ENCODE results near the gene PIEZO2. TPM values are rescaled to one million over a fixed set of nuclear protein-coding genes. Genes with fewer than 3 reads are reported as not detected.

The PIEZO2 gene
- total RNA-seq, 1 donor from 2014 or later: 5.3 TPM

DNA sequence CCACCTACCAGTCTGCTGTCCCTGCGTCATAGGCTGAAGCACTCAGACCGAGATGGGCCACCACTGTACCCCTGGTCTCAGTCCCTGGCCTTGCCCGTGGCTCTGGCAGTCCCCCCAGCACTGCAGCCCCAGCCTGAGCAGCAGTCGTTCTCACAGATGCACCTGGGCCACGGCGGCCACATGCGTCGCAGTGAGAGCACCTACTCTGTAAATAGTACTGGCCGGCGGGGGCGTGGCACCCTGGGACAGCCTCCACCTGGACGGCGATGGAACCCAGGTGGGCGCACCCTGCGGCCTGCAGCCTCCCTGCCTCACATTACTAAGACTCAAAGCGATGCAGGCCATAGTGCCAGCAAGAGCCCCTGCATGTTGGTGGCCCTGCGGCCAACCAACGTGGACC, 424.7 kb downstream of the PIEZO2 start:
- H3K9me3 ChIP-seq (ENCODE audit: insufficient read depth, low read depth, low read length): no peaks in the 10 kb centered on the region
- H3K4me1 ChIP-seq (ENCODE audit: insufficient read depth, low read length): no peaks in the 10 kb centered on the region
- no peak overlapping the region for H3K27ac ChIP-seq (ENCODE audit: low read depth, low read length)
- H3K36me3 ChIP-seq (ENCODE audit: insufficient read depth, low read length): no peaks in the 10 kb centered on the region
- H3K79me2 ChIP-seq (ENCODE audit: insufficient read depth, low read length): no peaks in the 10 kb centered on the region
- no peak overlapping the region for H3K9ac ChIP-seq (ENCODE audit: low read length)
- peaks cover 6% of the 10 kb centered on the region for H3K27me3 Mint-ChIP-seq (ENCODE audit: low read depth, unreplicated experiment)
- peaks cover 5% of the 10 kb centered on the region for H3K36me3 Mint-ChIP-seq (ENCODE audit: low read depth, unreplicated experiment)
- no peaks in the 10 kb centered on the region for H4K20me1 ChIP-seq (ENCODE audit: insufficient read depth, low read length)
- peaks cover 6% of the 10 kb centered on the region for H3K9me3 Mint-ChIP-seq (ENCODE audit: unreplicated experiment)
- FAIRE-seq (no peak), DNase-seq (ENCODE audit: low read depth) (no peak)
- H3K4me2 ChIP-seq (ENCODE audit: low read length): no peak overlapping the region
- H3K27ac Mint-ChIP-seq (ENCODE audit: unreplicated experiment): no peak overlapping the region
- H3K4me1 Mint-ChIP-seq (ENCODE audit: low read depth, unreplicated experiment): no peaks in the 10 kb centered on the region
- no peak overlapping the region for H3K4me3 Mint-ChIP-seq (ENCODE audit: unreplicated experiment)
- H3K4me3 ChIP-seq (ENCODE audit: insufficient read depth, low read depth, low read length): no peak overlapping the region
- no peak for TF ChIP-seq EZH2 (IDR thresholded peaks at IDR 0.05; ENCODE audit: insufficient read depth, low read length)
- TF ChIP-seq, protein P1, sequence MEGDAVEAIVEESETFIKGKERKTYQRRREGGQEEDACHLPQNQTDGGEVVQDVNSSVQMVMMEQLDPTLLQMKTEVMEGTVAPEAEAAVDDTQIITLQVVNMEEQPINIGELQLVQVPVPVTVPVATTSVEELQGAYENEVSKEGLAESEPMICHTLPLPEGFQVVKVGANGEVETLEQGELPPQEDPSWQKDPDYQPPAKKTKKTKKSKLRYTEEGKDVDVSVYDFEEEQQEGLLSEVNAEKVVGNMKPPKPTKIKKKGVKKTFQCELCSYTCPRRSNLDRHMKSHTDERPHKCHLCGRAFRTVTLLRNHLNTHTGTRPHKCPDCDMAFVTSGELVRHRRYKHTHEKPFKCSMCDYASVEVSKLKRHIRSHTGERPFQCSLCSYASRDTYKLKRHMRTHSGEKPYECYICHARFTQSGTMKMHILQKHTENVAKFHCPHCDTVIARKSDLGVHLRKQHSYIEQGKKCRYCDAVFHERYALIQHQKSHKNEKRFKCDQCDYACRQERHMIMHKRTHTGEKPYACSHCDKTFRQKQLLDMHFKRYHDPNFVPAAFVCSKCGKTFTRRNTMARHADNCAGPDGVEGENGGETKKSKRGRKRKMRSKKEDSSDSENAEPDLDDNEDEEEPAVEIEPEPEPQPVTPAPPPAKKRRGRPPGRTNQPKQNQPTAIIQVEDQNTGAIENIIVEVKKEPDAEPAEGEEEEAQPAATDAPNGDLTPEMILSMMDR (IDR thresholded peaks at IDR 0.05; ENCODE audit: insufficient read depth, low read depth, low read length): no peak
- no peaks in the 10 kb centered on the region for H3K27me3 ChIP-seq (ENCODE audit: insufficient read depth, low read length)
- H2AFZ ChIP-seq (ENCODE audit: low read depth, low read length): no peak overlapping the region

- Histone ChIP-seq H3K27ac (ENCODE audit: low read depth, low read length) (no peak overlapping the region), H3K79me2 (ENCODE audit: insufficient read depth, low read length) (no peaks in the 10 kb centered on the region), H3K4me1 (ENCODE audit: insufficient read depth, low read length) (no peaks in the 10 kb centered on the region), H3K9ac (ENCODE audit: low read length) (no peak overlapping the region), H2AFZ (ENCODE audit: low read depth, low read length) (no peak overlapping the region), H3K36me3 (ENCODE audit: insufficient read depth, low read length) (no peaks in the 10 kb centered on the region), H3K27me3 (ENCODE audit: insufficient read depth, low read length) (no peaks in the 10 kb centered on the region), H3K4me2 (ENCODE audit: low read length) (no peak overlapping the region), H4K20me1 (ENCODE audit: insufficient read depth, low read length) (no peaks in the 10 kb centered on the region), H3K9me3 (ENCODE audit: insufficient read depth, low read depth, low read length) (no peaks in the 10 kb centered on the region), H3K4me3 (ENCODE audit: insufficient read depth, low read depth, low read length) (no peak overlapping the region)
- Mint-ChIP-seq H3K9me3 (ENCODE audit: unreplicated experiment) (peaks cover 6% of the 10 kb centered on the region), H3K4me1 (ENCODE audit: low read depth, unreplicated experiment) (no peaks in the 10 kb centered on the region), H3K4me3 (ENCODE audit: unreplicated experiment) (peak overlapping the region; percentile 65), H3K27me3 (ENCODE audit: low read depth, unreplicated experiment) (peaks cover 6% of the 10 kb centered on the region), H3K27ac (ENCODE audit: unreplicated experiment) (no peak overlapping the region), H3K36me3 (ENCODE audit: low read depth, unreplicated experiment) (peaks cover 5% of the 10 kb centered on the region)
- DNase-seq (ENCODE audit: low read depth) (no peak), FAIRE-seq (no peak)
- TF ChIP-seq EZH2 (IDR thresholded peaks at IDR 0.05; ENCODE audit: insufficient read depth, low read length): no peak
- TF ChIP-seq, protein P1 (IDR thresholded peaks at IDR 0.05; ENCODE audit: insufficient read depth, low read depth, low read length): no peak
These were observed 425.9 kb downstream of the PIEZO2 start for GRCh38 chr18:10723496-10723895.

DNA sequence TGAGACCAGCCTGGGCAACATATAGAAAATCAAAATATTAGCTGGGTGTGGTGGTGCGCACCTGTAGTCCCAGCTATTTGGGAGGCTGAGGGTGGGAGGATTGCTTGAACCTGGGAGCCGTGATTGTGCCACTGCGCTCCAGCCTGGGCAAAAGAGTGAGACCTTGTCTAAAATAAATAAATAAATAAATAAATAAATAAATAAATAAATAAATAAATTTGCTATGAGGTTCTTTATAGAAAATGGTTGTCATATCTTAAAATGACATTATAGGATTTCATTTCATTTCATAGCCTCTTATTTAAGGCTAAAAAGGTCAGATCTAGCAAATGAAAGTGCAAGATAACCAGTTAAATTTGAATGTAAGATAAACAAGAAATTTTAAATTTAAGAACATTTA, 430.6 kb downstream of the PIEZO2 start:
- Histone ChIP-seq H2AFZ (ENCODE audit: low read depth, low read length) (no peak overlapping the region), H3K27ac (ENCODE audit: low read depth, low read length) (no peak overlapping the region), H3K9me3 (ENCODE audit: insufficient read depth, low read depth, low read length) (no peaks in the 10 kb centered on the region), H3K4me3 (ENCODE audit: insufficient read depth, low read depth, low read length) (no peak overlapping the region), H3K79me2 (ENCODE audit: insufficient read depth, low read length) (no peaks in the 10 kb centered on the region), H3K4me2 (ENCODE audit: low read length) (no peak overlapping the region), H3K27me3 (ENCODE audit: insufficient read depth, low read length) (no peaks in the 10 kb centered on the region), H3K4me1 (ENCODE audit: insufficient read depth, low read length) (no peaks in the 10 kb centered on the region), H4K20me1 (ENCODE audit: insufficient read depth, low read length) (no peaks in the 10 kb centered on the region), H3K36me3 (ENCODE audit: insufficient read depth, low read length) (no peaks in the 10 kb centered on the region), H3K9ac (ENCODE audit: low read length) (no peak overlapping the region)
- H3K4me1 Mint-ChIP-seq (ENCODE audit: low read depth, unreplicated experiment): no peaks in the 10 kb centered on the region
- peaks cover 2% of the 10 kb centered on the region for H3K36me3 Mint-ChIP-seq (ENCODE audit: low read depth, unreplicated experiment)
- H3K27ac Mint-ChIP-seq (ENCODE audit: unreplicated experiment): no peak overlapping the region
- H3K27me3 Mint-ChIP-seq (ENCODE audit: low read depth, unreplicated experiment): peaks cover 20% of the 10 kb centered on the region
- no peak for TF ChIP-seq EZH2 (IDR thresholded peaks at IDR 0.05; ENCODE audit: insufficient read depth, low read length)
- TF ChIP-seq, protein P1 (IDR thresholded peaks at IDR 0.05; ENCODE audit: insufficient read depth, low read depth, low read length): no peak
- DNase-seq (ENCODE audit: low read depth) (no peak), FAIRE-seq (no peak)
- H3K9me3 Mint-ChIP-seq (ENCODE audit: unreplicated experiment): peaks cover 3% of the 10 kb centered on the region
- no peak overlapping the region for H3K4me3 Mint-ChIP-seq (ENCODE audit: unreplicated experiment)
